ELF-1 (cell line): ENCODE results near the gene QRFPR.
A peak's percentile ranks its signal among the peaks of the same experiment; 100 is the strongest.
"Not testable (repeated sequence)": the region's sequence is repeated elsewhere in the genome, so short reads cannot be mapped to it uniquely, and the experiment has no call there.

Source experiments
- DNase-seq: peaks from one replicate; pipeline ENCODE4 v3.0.0-alpha.2; 2016; ENCODE audit warnings: low read depth, low spot score

Gene QRFPR

GRCh38 chr4:121339824-121340223, 41.0 kb downstream of the QRFPR start:
- DNase-seq: no peak

DNA sequence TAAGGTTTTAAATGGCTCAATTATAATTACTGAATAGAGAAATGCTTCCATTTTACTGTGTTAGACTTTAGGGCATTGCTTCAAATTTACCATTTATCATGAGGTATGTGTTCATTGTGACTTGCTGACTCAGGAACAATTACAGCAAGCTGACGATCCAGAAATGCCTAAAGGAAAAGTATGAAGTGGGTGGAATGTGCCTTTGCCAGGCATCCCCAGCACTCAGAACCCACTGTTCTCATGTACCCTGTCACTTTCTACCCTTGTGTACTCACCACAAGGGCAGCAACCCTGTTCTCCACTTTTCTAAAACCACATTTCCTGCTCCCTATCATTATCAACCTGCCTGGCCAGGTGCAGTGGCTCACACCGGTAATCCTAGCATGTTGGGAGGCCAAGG, 41.5 kb downstream of the QRFPR start:
- DNase-seq: peak; percentile 2

DNA sequence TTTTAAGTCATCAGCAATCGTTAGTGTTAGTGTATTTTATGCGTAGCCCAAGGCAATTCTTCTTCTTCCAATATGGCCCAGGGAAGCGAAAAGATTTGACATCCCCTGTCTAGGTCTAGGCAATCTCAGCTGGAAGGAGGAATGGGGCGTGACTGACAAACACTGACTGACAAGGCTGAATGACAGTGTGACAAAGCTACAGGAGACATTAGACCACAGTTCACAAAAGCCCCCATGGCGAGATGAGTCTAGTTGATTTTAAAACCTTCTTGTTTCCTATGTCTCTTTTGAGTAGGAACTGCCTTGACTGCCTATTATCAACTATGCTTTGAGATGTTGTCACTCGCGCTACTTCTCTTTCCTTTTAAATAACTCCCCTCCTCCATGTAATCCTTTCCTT, 42.3 kb downstream of the QRFPR start:
- peak; percentile 18 for DNase-seq

- DNase-seq: no peak
Measured at GRCh38 chr4:121336706-121337105, 44.1 kb downstream of the QRFPR start.

DNA sequence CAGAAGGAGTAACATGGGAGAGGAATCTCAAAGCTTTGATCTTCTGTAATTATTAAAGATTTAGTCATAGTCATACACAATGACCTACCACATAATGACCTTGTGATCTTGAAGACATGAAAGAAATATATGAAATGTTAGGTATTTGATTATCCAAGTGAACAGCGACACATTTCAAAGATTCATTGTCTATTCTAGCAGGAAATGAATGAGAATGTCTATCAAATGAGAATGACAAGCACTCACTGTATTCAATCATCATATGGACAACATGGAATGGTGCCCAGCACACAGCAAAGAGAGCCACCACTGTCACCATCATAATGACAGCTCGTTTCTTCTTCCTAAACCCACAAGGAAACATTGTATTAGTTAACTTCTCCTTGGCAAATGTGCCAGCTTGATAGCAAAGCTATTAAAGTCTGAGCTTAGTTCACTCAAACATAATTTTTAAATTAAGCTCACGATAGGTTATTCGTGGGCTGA, 50.6 kb downstream of the QRFPR start:
- no peak for DNase-seq

GRCh38 chr4:121326597-121326996, 54.2 kb downstream of the QRFPR start:
- DNase-seq: peak; percentile 10

GRCh38 chr4:121324331-121324730, 56.5 kb downstream of the QRFPR start:
- DNase-seq: no peak

DNA sequence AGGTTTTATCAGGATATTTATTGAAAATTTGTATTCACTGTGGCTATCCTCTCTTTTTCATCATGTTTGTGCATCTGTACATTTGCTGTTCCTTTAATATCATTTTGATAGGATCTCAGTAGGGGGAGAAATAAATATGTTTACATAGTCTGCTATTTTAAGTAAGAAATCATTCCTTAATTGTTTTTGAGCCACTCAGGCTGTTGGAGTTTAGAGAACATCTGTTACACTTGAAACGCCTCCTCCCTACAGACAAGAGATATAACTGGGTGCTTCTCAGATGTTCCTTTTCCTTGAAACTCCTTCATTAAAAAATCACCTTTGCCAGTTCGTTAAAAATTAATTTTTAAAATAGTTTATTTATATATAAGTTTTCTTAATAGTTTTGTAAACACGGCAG, 59.4 kb downstream of the QRFPR start:
- DNase-seq: no peak

GRCh38 chr4:121316091-121316490, 64.7 kb downstream of the QRFPR start:
- no peak for DNase-seq

DNA sequence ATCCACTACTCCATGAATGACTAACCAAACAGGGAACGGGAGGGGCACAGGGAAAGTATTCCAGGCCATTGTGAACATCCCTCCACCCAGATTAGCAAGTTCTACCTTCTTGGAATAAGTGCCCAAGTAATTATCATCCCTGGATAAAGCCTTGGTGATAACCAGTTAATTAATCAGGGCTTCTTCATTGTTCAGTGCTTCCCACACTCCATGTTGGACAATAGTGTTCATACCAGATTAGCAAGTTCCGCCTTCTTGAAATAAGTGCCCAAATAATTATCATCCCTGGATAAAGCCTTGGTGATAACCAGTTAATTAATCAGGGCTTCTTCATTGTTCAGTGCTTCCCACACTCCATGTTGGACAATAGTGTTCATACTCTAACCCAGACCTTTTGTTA, 67.4 kb downstream of the QRFPR start:
- not testable (repeated sequence) for DNase-seq

- no peak for DNase-seq
Measured at GRCh38 chr4:121308828-121309227, 72.0 kb downstream of the QRFPR start.

GRCh38 chr4:121308328-121308663, 72.5 kb downstream of the QRFPR start:
- no peak for DNase-seq

- peak; percentile 47 for DNase-seq
Measured at GRCh38 chr4:121307445-121308327, 73.1 kb downstream of the QRFPR start.

DNA sequence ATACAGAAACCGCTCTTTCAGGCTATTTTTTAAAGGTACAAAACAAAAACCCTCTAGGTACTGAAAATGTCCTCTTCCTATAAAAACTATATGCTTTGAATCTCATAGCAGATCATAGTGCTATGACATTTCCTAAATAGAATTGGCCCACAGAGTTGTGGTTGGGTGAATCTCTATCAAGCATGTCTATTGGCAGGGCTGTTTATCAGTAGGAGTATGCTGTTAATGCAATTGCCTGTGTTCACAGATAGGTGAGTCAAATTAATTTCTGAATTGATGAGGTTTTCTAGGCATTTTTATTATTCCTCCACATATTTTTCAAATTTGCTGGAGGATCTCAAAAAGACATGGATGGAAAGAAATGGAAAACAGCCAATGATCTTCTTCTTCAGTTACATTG, 73.9 kb downstream of the QRFPR start:
- no peak for DNase-seq

DNA sequence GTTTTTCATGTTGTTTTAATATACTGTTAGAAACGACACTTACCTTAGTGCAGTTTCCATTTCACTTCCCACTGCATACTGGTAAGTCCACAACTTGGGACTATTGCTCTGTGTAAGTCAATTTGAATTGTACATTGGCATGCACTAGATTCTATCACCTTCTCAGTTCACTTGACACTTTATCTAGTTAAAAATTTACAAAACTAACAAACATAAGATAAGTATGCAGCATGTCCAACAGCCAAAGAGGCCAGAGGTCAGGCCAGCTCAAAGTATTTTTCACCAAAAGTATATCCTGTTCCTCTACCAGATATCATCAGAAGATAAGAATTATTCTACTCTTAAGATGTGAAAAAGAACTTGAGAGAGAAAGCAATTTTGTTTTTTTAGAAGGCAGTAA, 75.9 kb downstream of the QRFPR start:
- no peak for DNase-seq

DNA sequence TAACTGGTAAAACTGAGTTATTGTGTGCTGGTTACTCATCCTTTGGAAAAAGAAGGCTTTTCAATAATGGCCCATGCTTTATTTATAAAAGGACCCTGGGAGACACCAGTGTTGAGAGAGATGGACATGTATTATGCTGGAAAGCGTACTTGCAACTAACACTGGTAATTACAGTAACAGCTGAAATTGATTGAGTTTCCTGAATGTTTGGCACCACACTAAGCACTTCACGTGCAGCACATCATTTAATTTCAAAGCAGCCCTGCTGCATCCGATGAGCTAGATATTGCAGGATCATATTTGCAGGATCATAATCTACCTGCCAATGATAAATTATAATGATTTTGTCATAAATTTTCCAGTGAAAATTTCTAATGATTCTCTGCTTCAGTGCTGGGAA, 81.5 kb downstream of the QRFPR start:
- DNase-seq: no peak

- DNase-seq: no peak
Measured at GRCh38 chr4:121283319-121283718, 97.5 kb downstream of the QRFPR start.

GRCh38 chr4:121280425-121280824, 100.4 kb downstream of the QRFPR start:
- no peak for DNase-seq

- DNase-seq: no peak
Measured at GRCh38 chr4:121278811-121279368, 101.9 kb downstream of the QRFPR start.
